Mesenchymal stem cell (in vitro differentiated cells and primary cell): ENCODE measurements around the gene SLC6A8.

Experiments used
- DNase-seq: peaks from one replicate; pipeline ENCODE4 v3.0.0-alpha.2; 2013
- H2AFZ ChIP-seq: one replicate; pipeline ENCODE4 v1.6.1; 2013; ENCODE audit warnings: low read depth, mild to moderate bottlenecking, control low read depth, inconsistent platforms, low read length, moderate library complexity
- H2AK5ac ChIP-seq: 2 replicates; pipeline ENCODE4 v1.6.1; 2013; ENCODE audit warnings: low read length, moderate library complexity, mild to moderate bottlenecking, inconsistent platforms; ENCODE audit not compliant: severe bottlenecking
- H2BK120ac ChIP-seq: one replicate; pipeline ENCODE4 v1.6.1; 2013; ENCODE audit warnings: low read depth, mild to moderate bottlenecking, inconsistent platforms, low read length, moderate library complexity
- H2BK12ac ChIP-seq, 2 experiments: one replicate each; pipeline ENCODE4 v1.6.1; 2013; ENCODE audit warnings: inconsistent platforms in 2 of 2, low read length in 2 of 2, mild to moderate bottlenecking in 2 of 2, moderate library complexity in 2 of 2, control low read depth in 1 of 2
- H2BK15ac ChIP-seq: one replicate; pipeline ENCODE4 v1.6.1; 2013; ENCODE audit warnings: mild to moderate bottlenecking, low read depth, inconsistent platforms; ENCODE audit not compliant: poor library complexity, severe bottlenecking
- H2BK5ac ChIP-seq: 2 replicates; pipeline ENCODE4 v1.6.1; 2013; ENCODE audit warnings: low read depth, mild to moderate bottlenecking, low read length, control low read depth, inconsistent platforms; ENCODE audit not compliant: poor library complexity, severe bottlenecking
- H3K14ac ChIP-seq, 2 experiments: one replicate each; pipeline ENCODE4 v1.6.1; 2013; ENCODE audit warnings: inconsistent platforms in 2 of 2, low read length in 2 of 2, control low read depth in 1 of 2, mild to moderate bottlenecking in 1 of 2, moderate library complexity in 1 of 2
- H3K18ac ChIP-seq, 2 experiments: one replicate each; pipeline ENCODE4 v1.6.1; 2013; ENCODE audit warnings: inconsistent platforms in 2 of 2, low read length in 2 of 2, control low read depth in 1 of 2, low read depth in 1 of 2, mild to moderate bottlenecking in 1 of 2
- H3K23ac ChIP-seq, 2 experiments: one replicate each; pipeline ENCODE4 v1.6.1; 2013; ENCODE audit warnings: inconsistent platforms in 2 of 2, low read length in 2 of 2, mild to moderate bottlenecking in 2 of 2, moderate library complexity in 2 of 2, control low read depth in 1 of 2
- H3K27ac ChIP-seq: 2 replicates; pipeline ENCODE4 v1.5.1; 2013; ENCODE audit warnings: mild to moderate bottlenecking, moderate library complexity, low read length, control low read depth, inconsistent platforms; ENCODE audit not compliant: poor library complexity, severe bottlenecking
- H3K27me3 ChIP-seq, 2 experiments: 2 replicates each; pipeline versions ENCODE4 v1.6.1 to v1.7.0; 2013; ENCODE audit warnings: low read length in 2 of 2, mild to moderate bottlenecking in 2 of 2, moderate library complexity in 2 of 2, control low read depth in 1 of 2, inconsistent platforms in 1 of 2; ENCODE audit not compliant: control insufficient read depth in 1 of 2, insufficient read depth in 1 of 2
- H3K36me3 ChIP-seq, 2 experiments: 2 replicates each; pipeline versions ENCODE4 v1.6.1 to v1.7.0; 2013; ENCODE audit warnings: low read length in 2 of 2, control low read depth in 1 of 2, inconsistent platforms in 1 of 2, low read depth in 1 of 2, mild to moderate bottlenecking in 1 of 2; ENCODE audit not compliant: insufficient read depth in 2 of 2, control insufficient read depth in 1 of 2
- H3K4ac ChIP-seq, 2 experiments: one replicate each; pipeline ENCODE4 v1.6.1; 2013; ENCODE audit warnings: inconsistent platforms in 2 of 2, low read length in 2 of 2, mild to moderate bottlenecking in 2 of 2, moderate library complexity in 2 of 2, control low read depth in 1 of 2, low read depth in 1 of 2
- H3K4me1 ChIP-seq: 2 replicates; pipeline ENCODE4 v1.6.1; 2013; ENCODE audit warnings: low read depth, low read length, control low read depth; ENCODE audit not compliant: control insufficient read depth, insufficient read depth
- H3K4me2 ChIP-seq: 2 replicates; pipeline ENCODE4 v1.6.1; 2013; ENCODE audit warnings: low read length, mild to moderate bottlenecking, inconsistent platforms; ENCODE audit not compliant: poor library complexity, severe bottlenecking
- H3K4me3 ChIP-seq, 2 experiments: 2 replicates each; pipeline versions ENCODE4 v1.5.1 to v1.7.0; 2013; ENCODE audit warnings: low read length in 2 of 2, mild to moderate bottlenecking in 2 of 2, control low read depth in 1 of 2, low read depth in 1 of 2; ENCODE audit not compliant: insufficient read depth in 1 of 2
- H3K79me1 ChIP-seq: replicated peaks from 2 replicates; pipeline ENCODE4 v1.6.1; 2013; ENCODE audit warnings: mild to moderate bottlenecking, control low read depth, low read length, inconsistent platforms; ENCODE audit not compliant: poor library complexity, severe bottlenecking
- H3K9ac ChIP-seq: 2 replicates; pipeline ENCODE4 v1.7.0; 2013; ENCODE audit warnings: mild to moderate bottlenecking, low read length, moderate library complexity
- H3K9me3 ChIP-seq: 2 replicates; pipeline ENCODE4 v1.7.0; 2013; ENCODE audit warnings: mild to moderate bottlenecking, low read length; ENCODE audit not compliant: control insufficient read depth
- H4K8ac ChIP-seq: one replicate; pipeline ENCODE4 v1.6.1; 2013; ENCODE audit warnings: inconsistent platforms, mild to moderate bottlenecking, low read length, moderate library complexity
- H4K91ac ChIP-seq: one replicate; pipeline ENCODE4 v1.6.1; 2013; ENCODE audit warnings: mild to moderate bottlenecking, low read length, inconsistent platforms
- WGBS: methylation state at CpG from one replicate; pipeline ENCODE4 v1.1.7; 2013; ENCODE audit warnings: mixed read lengths; 5-methylcytosine and 5-hydroxymethylcytosine counted together

Gene SLC6A8

DNA sequence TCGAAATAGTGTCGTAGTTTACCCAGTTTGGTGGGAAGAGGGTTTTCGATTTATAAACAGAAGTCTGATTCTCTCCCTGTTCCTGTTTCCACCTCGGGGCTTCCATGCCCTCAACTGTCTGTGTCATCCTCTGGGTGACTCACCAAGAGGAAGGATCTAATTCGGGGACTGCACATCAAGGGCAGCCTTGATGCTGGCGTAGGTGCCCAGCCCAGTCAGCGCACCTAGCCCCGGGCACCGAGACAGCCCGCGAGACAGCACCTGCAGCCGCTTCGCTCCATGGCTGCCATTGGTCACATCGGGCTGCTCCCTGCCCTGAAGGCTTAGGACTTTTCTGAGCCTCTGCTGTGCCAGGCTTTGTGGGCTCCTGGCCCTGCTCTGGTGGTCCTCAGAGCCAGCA, 44.7 kb downstream of the SLC6A8 start:
- no peak overlapping the region for H2BK12ac ChIP-seq
- no peak overlapping the region for H3K23ac ChIP-seq
- no peak overlapping the region for H3K4me2 ChIP-seq
- H3K4ac ChIP-seq: no peak overlapping the region
- H2BK120ac ChIP-seq: no peak overlapping the region
- WGBS: 83% methylated on average over 14 of the region's 14 CpGs
- H2BK15ac ChIP-seq: no peak overlapping the region
- H3K9ac ChIP-seq: no peak overlapping the region
- no peak for DNase-seq
- no peak overlapping the region for H2AFZ ChIP-seq
- H4K8ac ChIP-seq: no peak overlapping the region
- H3K27ac ChIP-seq: no peak overlapping the region
- no peak overlapping the region for H3K4me3 ChIP-seq
- no peaks in the 10 kb centered on the region for H3K27me3 ChIP-seq
- H3K18ac ChIP-seq: no peak overlapping the region
- H3K36me3 ChIP-seq: peaks cover 14 to 32% of the 10 kb centered on the region in 2 experiments
- peaks cover 11% of the 10 kb centered on the region for H3K4me1 ChIP-seq
- no peak overlapping the region for H2BK5ac ChIP-seq
- H4K91ac ChIP-seq: peak overlapping the region; percentile 15
- peaks cover 4% of the 10 kb centered on the region for H3K79me1 ChIP-seq
- H3K9me3 ChIP-seq: peaks cover 25% of the 10 kb centered on the region
- no peak overlapping the region for H3K14ac ChIP-seq
- no peak overlapping the region for H2AK5ac ChIP-seq

DNA sequence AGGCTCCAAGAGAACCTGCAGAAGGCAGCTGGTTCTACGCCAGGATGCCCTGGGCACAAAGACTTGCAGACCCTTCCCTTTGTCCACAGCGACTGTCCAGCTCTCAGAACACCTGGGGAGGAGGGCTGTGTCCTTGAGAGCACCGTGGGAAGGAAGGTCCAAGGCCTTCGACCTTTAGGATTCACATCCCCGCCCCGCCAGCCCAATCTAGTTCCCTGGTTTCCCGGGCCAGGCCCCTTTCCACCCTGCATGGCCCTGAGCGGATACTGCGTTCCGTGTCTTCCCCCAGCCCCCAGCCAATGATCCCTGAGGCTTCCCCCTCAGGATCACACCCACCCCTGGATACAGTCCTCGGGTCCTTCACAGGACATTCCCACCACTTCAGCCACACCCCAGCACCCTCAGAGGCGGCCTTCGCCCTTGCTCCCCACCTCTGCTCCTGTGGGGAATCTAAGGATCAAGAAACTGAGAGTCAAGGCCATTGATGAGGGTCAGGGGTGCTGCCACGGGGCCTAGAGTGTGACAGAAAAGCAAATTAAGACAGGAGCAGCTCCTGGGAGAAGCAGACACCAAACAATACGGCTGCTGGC, 46.0 kb downstream of the SLC6A8 start:
- no peak overlapping the region for H3K18ac ChIP-seq
- H4K8ac ChIP-seq: no peak overlapping the region
- no peak overlapping the region for H3K27ac ChIP-seq
- no peak overlapping the region for H3K9ac ChIP-seq
- H3K27me3 ChIP-seq: no peaks in the 10 kb centered on the region
- DNase-seq: no peak
- H2BK12ac ChIP-seq: no peak overlapping the region
- H3K79me1 ChIP-seq: no peaks in the 10 kb centered on the region
- no peak overlapping the region for H3K23ac ChIP-seq
- peaks cover 25% of the 10 kb centered on the region for H3K9me3 ChIP-seq
- H3K14ac ChIP-seq: no peak overlapping the region
- no peak overlapping the region for H2AK5ac ChIP-seq
- H2AFZ ChIP-seq: no peak overlapping the region
- H2BK5ac ChIP-seq: no peak overlapping the region
- no peak overlapping the region for H3K4me3 ChIP-seq
- H2BK120ac ChIP-seq: no peak overlapping the region
- H2BK15ac ChIP-seq: no peak overlapping the region
- WGBS: 90% methylated on average over 12 of the region's 15 CpGs
- H4K91ac ChIP-seq: no peak overlapping the region
- peaks cover 21 to 38% of the 10 kb centered on the region in 2 experiments for H3K36me3 ChIP-seq
- H3K4ac ChIP-seq: no peak overlapping the region
- peaks cover 2% of the 10 kb centered on the region for H3K4me1 ChIP-seq
- H3K4me2 ChIP-seq: no peak overlapping the region

DNA sequence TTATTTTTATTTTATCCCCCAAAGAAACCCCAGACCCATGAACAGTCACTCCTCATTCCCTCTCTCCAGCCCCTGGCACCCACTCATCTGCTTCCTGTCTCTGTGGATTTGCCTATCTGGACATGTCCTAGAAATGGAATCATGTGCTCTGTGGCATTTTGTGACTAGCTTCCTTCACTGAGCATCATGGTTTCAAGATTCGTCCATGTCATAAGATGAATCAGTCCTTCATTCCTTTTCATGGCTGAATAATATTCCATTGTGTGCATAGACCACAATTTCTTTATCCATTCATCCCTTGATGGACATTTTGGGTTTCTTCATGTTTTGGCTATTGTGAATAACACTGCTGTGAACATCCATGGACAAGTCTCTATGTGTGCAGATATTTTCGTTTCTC, 47.1 kb downstream of the SLC6A8 start:
- Histone ChIP-seq H2AFZ (no peak overlapping the region), H3K4ac (no peak overlapping the region), H3K4me3 (no peak overlapping the region)

DNA sequence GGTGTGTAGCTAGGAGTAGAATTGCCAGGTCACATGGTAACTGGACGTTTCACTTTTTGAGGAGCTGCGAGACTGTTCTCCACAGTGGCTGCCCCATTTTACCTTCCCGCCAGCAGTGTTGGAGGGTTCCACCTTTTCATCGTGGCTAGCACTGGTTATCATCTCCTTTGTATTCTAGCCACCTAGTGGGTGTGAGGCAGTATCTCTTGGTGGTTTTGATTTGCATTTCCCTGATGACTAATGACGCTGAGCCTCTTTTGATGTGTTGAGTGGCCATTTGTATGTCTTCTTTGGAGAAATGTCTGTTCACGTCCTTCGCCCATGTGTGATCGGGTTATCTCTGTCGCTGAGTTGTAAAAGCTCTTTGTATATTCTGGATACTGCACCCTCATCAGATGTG, 47.5 kb downstream of the SLC6A8 start:
- H3K4me1 ChIP-seq: peaks cover 2% of the 10 kb centered on the region

More for the DNA sequence above, 47.1 kb downstream of the SLC6A8 start:
- Histone ChIP-seq H3K4me1 (peaks cover 2% of the 10 kb centered on the region), H2BK5ac (no peak overlapping the region), H3K79me1 (no peaks in the 10 kb centered on the region), H3K14ac (no peak overlapping the region), H3K23ac (no peak overlapping the region), H3K9ac (no peak overlapping the region), H2BK120ac (no peak overlapping the region), H2BK15ac (no peak overlapping the region), H3K18ac (no peak overlapping the region), H4K8ac (no peak overlapping the region), H3K27me3 (no peaks in the 10 kb centered on the region), H3K9me3 (peaks cover 25% of the 10 kb centered on the region), H3K36me3 (peaks cover 16 to 32% of the 10 kb centered on the region in 2 experiments), H3K4me2 (no peak overlapping the region), H2BK12ac (no peak overlapping the region), H3K27ac (no peak overlapping the region), H2AK5ac (no peak overlapping the region), H4K91ac (no peak overlapping the region)
- no peak for DNase-seq
- 80% methylated on average over 1 of the region's 2 CpGs for WGBS

More for the DNA sequence above, 47.5 kb downstream of the SLC6A8 start:
- H3K79me1 ChIP-seq: no peaks in the 10 kb centered on the region
- 76% methylated on average over 9 of the region's 9 CpGs for WGBS
- H3K14ac ChIP-seq: no peak overlapping the region
- DNase-seq: no peak
- no peak overlapping the region for H2BK5ac ChIP-seq
- no peak overlapping the region for H2BK12ac ChIP-seq
- H2AK5ac ChIP-seq: no peak overlapping the region
- H3K4me2 ChIP-seq: no peak overlapping the region
- H3K9me3 ChIP-seq: peaks cover 25% of the 10 kb centered on the region
- H2BK120ac ChIP-seq: no peak overlapping the region
- H3K9ac ChIP-seq: no peak overlapping the region
- H3K4me3 ChIP-seq: no peak overlapping the region
- no peak overlapping the region for H2BK15ac ChIP-seq
- peaks cover 15 to 36% of the 10 kb centered on the region in 2 experiments for H3K36me3 ChIP-seq
- no peak overlapping the region for H4K8ac ChIP-seq
- no peak overlapping the region for H3K18ac ChIP-seq
- no peak overlapping the region for H3K4ac ChIP-seq
- H4K91ac ChIP-seq: no peak overlapping the region
- no peak overlapping the region for H3K27ac ChIP-seq
- no peaks in the 10 kb centered on the region for H3K27me3 ChIP-seq
- H3K23ac ChIP-seq: no peak overlapping the region
- H2AFZ ChIP-seq: no peak overlapping the region
